WTC11 (cell line): Measurements from ENCODE around the gene PSMD3. TPM values are rescaled to one million over a fixed set of nuclear protein-coding genes. Genes with fewer than 3 reads are reported as not detected.

Experiments used
- ATAC-seq: fragments of 200-7000 bp; cut with Tn5 transposase; 2 replicates; pipeline ENCODE4 v1.10.0; 2021; ENCODE audit warnings: mild to moderate bottlenecking, moderate library complexity
- CTCF ChIA-PET: fragments of 300-600 bp; sonication (Branson Sonifier 250); formaldehyde crosslinking; loops from one replicate; lab custom pipeline; 2021; ENCODE audit warnings: antibody characterized with exemption; lab: Charles Lee
- POLR2A ChIA-PET: fragments of 350-600 bp; sonication (Branson Sonifier 250); formaldehyde crosslinking; loops from one replicate; lab custom pipeline; 2021; ENCODE audit warnings: antibody characterized with exemption; lab: Charles Lee
- DNase-seq: peaks from one replicate; pipeline ENCODE4 v3.0.0; 2021; ENCODE audit warnings: low spot score
- H3K27ac Mint-ChIP-seq: 2 replicates; pipeline ENCODE4 v1.8.0; 2021; ENCODE audit warnings: mixed read lengths
- H3K27me3 Mint-ChIP-seq: 2 replicates; pipeline ENCODE4 v1.8.0; 2021; ENCODE audit warnings: low read depth, mild to moderate bottlenecking, moderate library complexity, mixed read lengths
- H3K36me3 Mint-ChIP-seq: 2 replicates; pipeline ENCODE4 v1.8.0; 2021; ENCODE audit warnings: mixed read lengths
- H3K4me1 Mint-ChIP-seq: 2 replicates; pipeline ENCODE4 v1.8.0; 2022; ENCODE audit warnings: mixed read lengths
- H3K4me3 Mint-ChIP-seq: 2 replicates; pipeline ENCODE4 v1.8.0; 2021; ENCODE audit warnings: mild to moderate bottlenecking, moderate library complexity, mixed read lengths
- H3K9me3 Mint-ChIP-seq: 2 replicates; pipeline ENCODE4 v1.8.0; 2021; ENCODE audit warnings: mixed read lengths
- AFF4 ChIP-seq: sonication (generic); formaldehyde crosslinking; IDR thresholded peaks from 2 replicates; pipeline ENCODE4 v1.8.1; 2023; ENCODE audit warnings: mild to moderate bottlenecking, missing genetic modification reagents, borderline replicate concordance
- ATF2 ChIP-seq: sonication (generic); formaldehyde crosslinking; IDR thresholded peaks from 2 replicates; pipeline ENCODE4 v1.8.1; 2022; ENCODE audit warnings: low read depth, missing genetic modification reagents, borderline replicate concordance
- CREM ChIP-seq: sonication (generic); formaldehyde crosslinking; IDR thresholded peaks from 2 replicates; pipeline ENCODE4 v1.8.1; 2022; ENCODE audit warnings: mild to moderate bottlenecking, missing genetic modification reagents, moderate library complexity
- ETV6 ChIP-seq: sonication (generic); formaldehyde crosslinking; IDR thresholded peaks from 2 replicates; pipeline ENCODE4 v1.8.1; 2022; ENCODE audit warnings: mild to moderate bottlenecking, missing genetic modification reagents
- GABPB1 ChIP-seq: sonication (generic); formaldehyde crosslinking; IDR thresholded peaks from 2 replicates; pipeline ENCODE4 v1.8.1; 2023; ENCODE audit warnings: mild to moderate bottlenecking, missing genetic modification reagents
- GTF2I ChIP-seq: fragments of 250-450 bp; sonication (Bioruptor Pico); conservative IDR thresholded peaks from 2 replicates; pipeline ENCODE4 v1.4.0; 2021; ENCODE audit warnings: mild to moderate bottlenecking
- HMGXB4 ChIP-seq: sonication (generic); formaldehyde crosslinking; IDR thresholded peaks from 2 replicates; pipeline ENCODE4 v1.8.1; 2023; ENCODE audit warnings: mild to moderate bottlenecking, moderate library complexity, missing genetic modification reagents
- IRF2 ChIP-seq: sonication (generic); formaldehyde crosslinking; IDR thresholded peaks from 2 replicates; pipeline ENCODE4 v1.8.0; 2022; ENCODE audit warnings: low read depth, missing genetic modification reagents, borderline replicate concordance
- MLX ChIP-seq: sonication (generic); formaldehyde crosslinking; IDR thresholded peaks from 2 replicates; pipeline ENCODE4 v1.8.1; 2023; ENCODE audit warnings: mild to moderate bottlenecking, missing genetic modification reagents, moderate library complexity
- MXD4 ChIP-seq: fragments of 250-450 bp; sonication (Bioruptor Pico); IDR thresholded peaks from 2 replicates; pipeline ENCODE4 v1.8.0; 2021; ENCODE audit warnings: mild to moderate bottlenecking, moderate library complexity, borderline replicate concordance
- NR2C2 ChIP-seq: sonication (generic); formaldehyde crosslinking; IDR thresholded peaks from 2 replicates; pipeline ENCODE4 v1.8.0; 2022; ENCODE audit warnings: mild to moderate bottlenecking, missing genetic modification reagents
- STAT6 ChIP-seq: sonication (generic); formaldehyde crosslinking; conservative IDR thresholded peaks from 2 replicates; pipeline ENCODE4 v1.8.1; 2023; ENCODE audit warnings: mild to moderate bottlenecking, low read depth, missing genetic modification reagents, moderate library complexity
- USF1 ChIP-seq: sonication (generic); formaldehyde crosslinking; IDR thresholded peaks from 2 replicates; pipeline ENCODE4 v1.8.0; 2022; ENCODE audit warnings: mild to moderate bottlenecking, missing genetic modification reagents
- ZNF423 ChIP-seq: fragments of 250-450 bp; sonication (Bioruptor Pico); IDR thresholded peaks from 2 replicates; pipeline ENCODE4 v2.1.2; 2022; ENCODE audit warnings: mild to moderate bottlenecking, moderate library complexity
- total RNA-seq: library from RNA; stranded (reverse); gene quantifications from 3 replicates; pipeline ENCODE4 v1.2.3, GENCODE V29; 2021

PSMD3 gene
- total RNA-seq, 1 experiment from 2014 or later: 190 TPM

GRCh38 chr17:40034426-40035161, 54.0 kb downstream of the PSMD3 start:
- TF ChIP-seq ZNF423 (CRISPR knock-in tag): no peak
- no peak for TF ChIP-seq NR2C2 (CRISPR knock-in tag)
- no peak for TF ChIP-seq ETV6
- no peak for TF ChIP-seq ATF2
- TF ChIP-seq USF1 (CRISPR knock-in tag): no peak
- TF ChIP-seq AFF4 (CRISPR knock-in tag): no peak
- no peak for TF ChIP-seq STAT6 (CRISPR knock-in tag)
- no peak for TF ChIP-seq GABPB1 (CRISPR knock-in tag)
- no peak for TF ChIP-seq HMGXB4
- no peak for TF ChIP-seq MLX (CRISPR knock-in tag)
- no peak for TF ChIP-seq CREM (CRISPR knock-in tag)
- no peak for TF ChIP-seq MXD4
- TF ChIP-seq GTF2I: no peak
- no peak for TF ChIP-seq IRF2
- DNase-seq (no peak), ATAC-seq (no peak)
- Mint-ChIP-seq H3K27ac (no peak overlapping the region), H3K9me3 (no peaks in the 10 kb centered on the region), H3K36me3 (peaks cover 22% of the 10 kb centered on the region), H3K4me1 (peaks cover 17% of the 10 kb centered on the region), H3K27me3 (no peaks in the 10 kb centered on the region), H3K4me3 (no peak overlapping the region)
- POLR2A ChIA-PET: interaction anchor here (0.6 to 1.5 kb wide), 5 partner anchors 12 to 141 kb away, joined by 3 to 10 read pairs (median 3); partner anchors contain the start of gene MED24
- CTCF ChIA-PET: interaction anchor here (0.6 to 8.4 kb wide), 53 partner anchors 7 to 573 kb away, joined by 3 to 193 read pairs (median 6); partner anchors contain the start of genes CDK12, CSF3, MED24 and NR1D1
